Astrocyte (in vitro differentiated cells and primary cell): ENCODE measurements around the gene LYPD3. TPM values are rescaled to one million over a fixed set of nuclear protein-coding genes. Genes with fewer than 3 reads are reported as not detected.

ENCODE experiments used
- DNase-seq: peaks from one replicate; pipeline ENCODE4 v3.0.0-alpha.2; 2010; ENCODE audit warnings: low read depth
- FAIRE-seq: peaks from 2 replicates; lab custom pipeline; 2011; peaks lifted over from hg19 to GRCh38; lab: Jason Lieb, UNC
- H2AFZ ChIP-seq: 2 replicates; pipeline ENCODE4 v1.6.0; 2012; ENCODE audit warnings: low read depth, low read length, inconsistent platforms
- H3K27ac ChIP-seq: 2 replicates; pipeline ENCODE4 v1.5.1; 2011; ENCODE audit warnings: low read depth, low read length, inconsistent platforms
- H3K27me3 ChIP-seq: 2 replicates; pipeline ENCODE4 v1.6.0; 2011; ENCODE audit warnings: low read length, inconsistent platforms; ENCODE audit not compliant: insufficient read depth
- H3K36me3 ChIP-seq: 2 replicates; pipeline ENCODE4 v1.5.1; 2011; ENCODE audit warnings: low read length, inconsistent platforms; ENCODE audit not compliant: insufficient read depth
- H3K4me1 ChIP-seq: 2 replicates; pipeline ENCODE4 v1.5.1; 2011; ENCODE audit warnings: low read length, inconsistent platforms; ENCODE audit not compliant: insufficient read depth
- H3K4me2 ChIP-seq: 2 replicates; pipeline ENCODE4 v1.6.0; 2012; ENCODE audit warnings: low read length, inconsistent platforms
- H3K4me3 ChIP-seq: 2 replicates; pipeline ENCODE4 v1.5.1; 2011; ENCODE audit warnings: low read depth, mild to moderate bottlenecking, low read length, inconsistent platforms; ENCODE audit not compliant: insufficient read depth
- H3K79me2 ChIP-seq: 2 replicates; pipeline ENCODE4 v1.6.0; 2012; ENCODE audit warnings: mild to moderate bottlenecking, low read length, inconsistent platforms; ENCODE audit not compliant: insufficient read depth
- H3K9ac ChIP-seq: 2 replicates; pipeline ENCODE4 v1.6.0; 2012; ENCODE audit warnings: mild to moderate bottlenecking, low read length, inconsistent platforms
- H3K9me3 ChIP-seq: 2 replicates; pipeline ENCODE4 v1.5.1; 2012; ENCODE audit warnings: low read depth, mild to moderate bottlenecking, low read length, inconsistent platforms; ENCODE audit not compliant: insufficient read depth
- H4K20me1 ChIP-seq: 2 replicates; pipeline ENCODE4 v1.6.0; 2012; ENCODE audit warnings: low read length, inconsistent platforms; ENCODE audit not compliant: insufficient read depth
- H3K27ac Mint-ChIP-seq: one replicate; pipeline ENCODE4 v1.8.0; 2021; ENCODE audit warnings: mild to moderate bottlenecking, mixed read lengths; ENCODE audit not compliant: unreplicated experiment
- H3K27me3 Mint-ChIP-seq: one replicate; pipeline ENCODE4 v1.8.0; 2021; ENCODE audit warnings: low read depth, mixed read lengths; ENCODE audit not compliant: unreplicated experiment
- H3K36me3 Mint-ChIP-seq: one replicate; pipeline ENCODE4 v1.8.0; 2021; ENCODE audit warnings: low read depth, mixed read lengths; ENCODE audit not compliant: unreplicated experiment
- H3K4me1 Mint-ChIP-seq: one replicate; pipeline ENCODE4 v1.8.0; 2021; ENCODE audit warnings: low read depth, mixed read lengths; ENCODE audit not compliant: unreplicated experiment
- H3K4me3 Mint-ChIP-seq: one replicate; pipeline ENCODE4 v1.8.0; 2021; ENCODE audit warnings: mild to moderate bottlenecking, moderate library complexity, mixed read lengths; ENCODE audit not compliant: unreplicated experiment
- H3K9me3 Mint-ChIP-seq: one replicate; pipeline ENCODE4 v1.8.0; 2021; ENCODE audit warnings: mild to moderate bottlenecking, mixed read lengths; ENCODE audit not compliant: unreplicated experiment
- EZH2 ChIP-seq: IDR thresholded peaks from 2 replicates; pipeline ENCODE4 v1.6.1; 2012; ENCODE audit warnings: mild to moderate bottlenecking, low read length, inconsistent platforms; ENCODE audit not compliant: insufficient read depth
- total RNA-seq: library from RNA; stranded (reverse); gene quantifications from 2 replicates; pipeline ENCODE4 v1.2.1, GENCODE V29; 2021
- TF ChIP-seq, protein P1 (sequence below): IDR thresholded peaks from 2 replicates; pipeline ENCODE4 v1.5.1; 2011; ENCODE audit warnings: low read depth, mild to moderate bottlenecking, inconsistent platforms, low read length, moderate library complexity; ENCODE audit not compliant: insufficient read depth

Gene LYPD3
- total RNA-seq, 1 donor from 2014 or later = 0.54 TPM

- no peaks in the 10 kb centered on the region for H3K79me2 ChIP-seq
- peaks cover 3% of the 10 kb centered on the region for H3K27me3 ChIP-seq
- Mint-ChIP-seq H3K4me3 (no peak overlapping the region), H3K9me3 (no peaks in the 10 kb centered on the region), H3K4me1 (no peaks in the 10 kb centered on the region), H3K27me3 (peaks cover 15% of the 10 kb centered on the region), H3K27ac (no peak overlapping the region), H3K36me3 (no peaks in the 10 kb centered on the region)
- FAIRE-seq (no peak), DNase-seq (no peak)
- H3K4me1 ChIP-seq = peaks cover 21% of the 10 kb centered on the region
- no peak overlapping the region for H2AFZ ChIP-seq
- no peak overlapping the region for H3K27ac ChIP-seq
- peaks cover 6% of the 10 kb centered on the region for H3K9me3 ChIP-seq
- no peak overlapping the region for H3K4me3 ChIP-seq
- no peak overlapping the region for H3K9ac ChIP-seq
- no peaks in the 10 kb centered on the region for H4K20me1 ChIP-seq
- no peak for TF ChIP-seq EZH2
- TF ChIP-seq, protein P1, sequence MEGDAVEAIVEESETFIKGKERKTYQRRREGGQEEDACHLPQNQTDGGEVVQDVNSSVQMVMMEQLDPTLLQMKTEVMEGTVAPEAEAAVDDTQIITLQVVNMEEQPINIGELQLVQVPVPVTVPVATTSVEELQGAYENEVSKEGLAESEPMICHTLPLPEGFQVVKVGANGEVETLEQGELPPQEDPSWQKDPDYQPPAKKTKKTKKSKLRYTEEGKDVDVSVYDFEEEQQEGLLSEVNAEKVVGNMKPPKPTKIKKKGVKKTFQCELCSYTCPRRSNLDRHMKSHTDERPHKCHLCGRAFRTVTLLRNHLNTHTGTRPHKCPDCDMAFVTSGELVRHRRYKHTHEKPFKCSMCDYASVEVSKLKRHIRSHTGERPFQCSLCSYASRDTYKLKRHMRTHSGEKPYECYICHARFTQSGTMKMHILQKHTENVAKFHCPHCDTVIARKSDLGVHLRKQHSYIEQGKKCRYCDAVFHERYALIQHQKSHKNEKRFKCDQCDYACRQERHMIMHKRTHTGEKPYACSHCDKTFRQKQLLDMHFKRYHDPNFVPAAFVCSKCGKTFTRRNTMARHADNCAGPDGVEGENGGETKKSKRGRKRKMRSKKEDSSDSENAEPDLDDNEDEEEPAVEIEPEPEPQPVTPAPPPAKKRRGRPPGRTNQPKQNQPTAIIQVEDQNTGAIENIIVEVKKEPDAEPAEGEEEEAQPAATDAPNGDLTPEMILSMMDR = no peak
- H3K4me2 ChIP-seq = peak overlapping the region; percentile 56
- H3K36me3 ChIP-seq = no peaks in the 10 kb centered on the region
Observed at GRCh38 chr19:43468354-43469159, 3.1 kb upstream of the LYPD3 start.

DNA sequence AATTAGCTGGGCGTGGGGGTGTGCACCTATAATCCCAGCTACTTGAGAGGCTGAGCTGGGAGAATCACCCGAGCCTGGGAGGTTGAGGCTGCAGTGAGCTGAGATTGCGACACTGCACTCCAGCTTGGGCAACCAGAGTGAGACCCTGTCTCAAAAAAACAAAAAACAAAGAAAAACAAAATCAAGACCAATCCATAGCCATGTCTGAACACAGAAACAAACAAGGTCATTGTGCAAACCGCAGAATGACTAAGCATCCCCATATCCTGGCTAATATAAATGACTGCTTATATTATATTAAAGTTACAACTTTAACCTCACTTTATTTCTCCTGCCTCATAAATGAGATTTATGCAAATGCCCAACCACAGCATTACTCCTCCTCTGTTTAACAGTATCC, 2.3 kb upstream of the LYPD3 start:
- Histone ChIP-seq H3K27ac (no peak overlapping the region), H3K4me1 (peaks cover 24% of the 10 kb centered on the region), H3K79me2 (no peaks in the 10 kb centered on the region), H3K4me2 (peak overlapping the region; percentile 56), H3K36me3 (no peaks in the 10 kb centered on the region), H3K4me3 (no peak overlapping the region), H2AFZ (no peak overlapping the region), H3K27me3 (peaks cover 6% of the 10 kb centered on the region), H3K9me3 (peaks cover 6% of the 10 kb centered on the region), H4K20me1 (no peaks in the 10 kb centered on the region), H3K9ac (no peak overlapping the region)
- no peaks in the 10 kb centered on the region for H3K4me1 Mint-ChIP-seq
- H3K36me3 Mint-ChIP-seq = no peaks in the 10 kb centered on the region
- H3K27me3 Mint-ChIP-seq = peaks cover 11% of the 10 kb centered on the region
- no peaks in the 10 kb centered on the region for H3K9me3 Mint-ChIP-seq
- H3K4me3 Mint-ChIP-seq = no peak overlapping the region
- FAIRE-seq (no peak), DNase-seq (peak; percentile 41)
- no peak overlapping the region for H3K27ac Mint-ChIP-seq
- no peak for TF ChIP-seq EZH2
- TF ChIP-seq, protein P1 = no peak

DNA sequence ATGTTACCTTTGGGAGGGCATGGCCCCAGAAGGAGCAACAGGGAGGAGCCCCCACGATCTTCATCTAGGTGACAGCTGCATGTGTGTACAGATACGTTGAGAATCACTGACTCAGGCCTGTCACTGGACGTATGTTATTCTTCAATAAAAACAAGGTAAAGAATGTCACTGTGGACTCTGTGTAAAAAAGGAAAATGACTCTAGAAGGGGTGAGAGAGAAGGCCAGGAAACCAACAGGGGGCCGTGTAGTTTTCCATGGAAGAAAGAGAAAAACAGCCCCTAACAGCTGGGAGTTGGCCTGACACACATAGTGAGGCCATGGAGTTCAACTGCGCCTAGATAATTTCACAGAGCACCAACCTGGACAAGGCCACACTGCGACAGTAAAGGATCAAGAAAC, 1.9 kb upstream of the LYPD3 start:
- no peaks in the 10 kb centered on the region for H3K9me3 Mint-ChIP-seq
- TF ChIP-seq, protein P1 = no peak
- no peak for TF ChIP-seq EZH2
- peak overlapping the region; percentile 56 for H3K4me2 ChIP-seq
- FAIRE-seq = no peak
- H3K27me3 ChIP-seq = peaks cover 7% of the 10 kb centered on the region
- H3K27ac Mint-ChIP-seq = no peak overlapping the region
- no peak overlapping the region for H3K27ac ChIP-seq
- H3K36me3 ChIP-seq = no peaks in the 10 kb centered on the region
- no peak overlapping the region for H3K4me3 Mint-ChIP-seq
- no peak overlapping the region for H3K9ac ChIP-seq
- no peak for DNase-seq
- no peaks in the 10 kb centered on the region for H3K36me3 Mint-ChIP-seq
- peaks cover 6% of the 10 kb centered on the region for H3K9me3 ChIP-seq
- H3K4me1 Mint-ChIP-seq = no peaks in the 10 kb centered on the region
- H3K4me1 ChIP-seq = peaks cover 24% of the 10 kb centered on the region
- no peak overlapping the region for H3K4me3 ChIP-seq
- H3K79me2 ChIP-seq = no peaks in the 10 kb centered on the region
- no peak overlapping the region for H2AFZ ChIP-seq
- peaks cover 13% of the 10 kb centered on the region for H3K27me3 Mint-ChIP-seq
- no peaks in the 10 kb centered on the region for H4K20me1 ChIP-seq
